Natural killer cell treated with Interleukin-12 subunit alpha and Interleukin-12 subunit beta and Interleukin-15 and Interleukin-18, amount 100 ng/mL, for 72 hours (primary cell): ENCODE data around the gene COMMD6. TPM values are rescaled to one million over a fixed set of nuclear protein-coding genes. Genes with fewer than 3 reads are reported as not detected.
A peak's percentile ranks its signal among the peaks of the same experiment; 100 is the strongest.
"Not testable (repeated sequence)": the region's sequence is repeated elsewhere in the genome, so short reads cannot be mapped to it uniquely, and the experiment has no call there.

Experiments
- ATAC-seq, 2 donors: fragments of 150-1000 bp; cut with Tn5 transposase in 1 of 2; sonication (Bioruptor Pico), chemical (Tn5 transposase) in 1 of 2; 2 replicates each; pipeline ENCODE4 v1.10.0; 2021
- DNase-seq: peaks from one replicate; pipeline ENCODE4 v3.0.0; 2022; ENCODE audit warnings: low spot score
- H3K27ac Mint-ChIP-seq, 2 donors: 1 replicate in 1 of 2; 2 replicates in 1 of 2; pipeline ENCODE4 v1.8.0; 2022; ENCODE audit warnings: mixed read lengths in 2 of 2, mild to moderate bottlenecking in 1 of 2, moderate library complexity in 1 of 2
- H3K27me3 Mint-ChIP-seq, 2 donors: 1 replicate in 1 of 2; 2 replicates in 1 of 2; pipeline ENCODE4 v1.8.0; 2022; ENCODE audit warnings: mixed read lengths in 2 of 2
- H3K36me3 Mint-ChIP-seq: one replicate; pipeline ENCODE4 v1.8.0; 2022; ENCODE audit warnings: mixed read lengths
- H3K4me1 Mint-ChIP-seq, 2 donors: 1 replicate in 1 of 2; 2 replicates in 1 of 2; pipeline ENCODE4 v1.8.0; 2022; ENCODE audit warnings: low read depth in 2 of 2, mixed read lengths in 2 of 2, mild to moderate bottlenecking in 1 of 2
- H3K4me3 Mint-ChIP-seq: one replicate; pipeline ENCODE4 v1.8.0; 2022; ENCODE audit warnings: mixed read lengths
- H3K9me3 Mint-ChIP-seq: 2 replicates; pipeline ENCODE4 v1.8.0; 2022; ENCODE audit warnings: mixed read lengths
- total RNA-seq, 2 donors: library from RNA; stranded (reverse); gene quantifications; one replicate each; pipeline ENCODE4 v1.2.3, GENCODE V29; 2022

COMMD6 gene
- total RNA-seq, 2 donors from 2014 or later, result 65.4 to 89.6 TPM

DNA sequence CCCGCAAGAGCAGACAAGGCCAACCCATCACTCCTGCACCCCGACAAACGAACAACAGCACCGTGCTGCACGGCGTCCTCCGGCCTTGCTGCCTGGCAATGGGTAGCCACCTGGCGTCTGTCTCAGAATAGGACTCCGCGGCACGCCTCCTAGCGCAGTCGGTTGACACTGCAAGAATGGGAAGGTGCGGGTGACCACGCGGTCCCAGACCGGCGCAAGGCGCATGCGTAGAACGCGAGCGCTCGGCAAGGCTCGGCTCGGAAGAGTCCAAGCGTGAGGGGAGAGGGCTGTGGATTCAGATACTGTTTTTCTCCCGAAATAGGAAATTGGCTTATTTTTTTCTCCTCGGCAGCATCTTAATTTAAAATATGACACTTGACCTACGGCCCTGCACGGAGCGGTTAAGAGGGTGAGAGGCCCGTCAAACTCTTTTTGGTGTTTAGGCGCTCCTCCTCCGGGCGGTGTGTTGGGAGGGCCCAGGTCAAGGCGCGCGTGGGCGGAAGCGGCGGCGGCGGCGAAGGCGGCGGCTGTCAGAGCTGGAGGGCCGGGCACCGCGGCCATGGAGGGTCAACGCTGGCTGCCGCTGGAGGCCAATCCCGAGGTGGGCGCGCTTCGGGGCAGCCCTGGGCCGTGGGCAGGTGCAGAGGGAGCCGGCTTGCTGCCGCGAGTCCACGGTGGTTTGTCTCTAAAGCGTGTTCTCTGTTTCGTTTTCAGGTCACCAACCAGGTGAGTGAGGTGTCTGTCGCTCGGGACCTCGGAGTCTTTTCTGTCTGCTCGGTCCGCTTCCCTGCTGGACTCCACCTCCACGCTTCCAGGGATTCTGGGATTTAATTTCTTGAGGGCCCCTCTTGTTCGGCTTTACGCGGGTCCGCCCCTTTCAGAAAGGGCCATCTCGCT, 11.9 kb upstream of the COMMD6 start, which contains the start of gene UCHL3:
TSS of gene UCHL3 (plus strand) at position 530 of the 897 bp plus-strand sequence. CDS start at position 560, 30 bp downstream.
- peaks cover 30 to 40% of the 10 kb centered on the region in 2 donors for H3K4me1 Mint-ChIP-seq
- peaks cover 21% of the 10 kb centered on the region for H3K36me3 Mint-ChIP-seq
- H3K27me3 Mint-ChIP-seq, result peaks cover 0 to 2% of the 10 kb centered on the region in 2 donors
- no peaks in the 10 kb centered on the region for H3K9me3 Mint-ChIP-seq
- peak within 1 kb of the TSS; percentile 96 for H3K4me3 Mint-ChIP-seq
- ATAC-seq, result peak; percentile 97 to 98
- DNase-seq, result peak; percentile 97
- H3K27ac Mint-ChIP-seq, result peak within 1 kb of the TSS; percentile 87 to 95

DNA sequence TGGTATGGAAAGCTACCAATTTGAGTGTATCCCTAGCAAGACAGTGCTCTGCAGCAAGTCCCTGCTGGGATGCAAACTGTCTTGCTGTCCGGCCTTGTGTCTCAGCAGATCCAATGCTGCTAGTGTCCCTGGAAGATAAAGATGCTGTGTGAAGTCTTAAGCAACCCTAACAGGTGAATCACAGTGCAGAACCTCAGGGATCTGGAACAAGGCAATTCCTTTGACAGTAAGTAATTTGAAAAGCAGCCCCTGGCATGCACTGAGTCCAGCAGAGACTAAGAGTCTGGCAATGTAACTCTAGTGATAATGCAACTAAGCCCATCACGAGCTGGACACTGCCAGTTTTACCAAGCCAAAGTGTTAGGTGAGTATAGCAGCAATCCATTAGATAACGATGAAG, 10.3 kb upstream of the COMMD6 start:
- H3K27me3 Mint-ChIP-seq, result peaks cover 0 to 2% of the 10 kb centered on the region in 2 donors
- H3K4me1 Mint-ChIP-seq, result peaks cover 20 to 29% of the 10 kb centered on the region in 2 donors
- no peak overlapping the region for H3K27ac Mint-ChIP-seq
- no peak for ATAC-seq
- DNase-seq, result no peak
- no peaks in the 10 kb centered on the region for H3K9me3 Mint-ChIP-seq
- H3K36me3 Mint-ChIP-seq, result peaks cover 6% of the 10 kb centered on the region
- H3K4me3 Mint-ChIP-seq, result peak overlapping the region; percentile 6

DNA sequence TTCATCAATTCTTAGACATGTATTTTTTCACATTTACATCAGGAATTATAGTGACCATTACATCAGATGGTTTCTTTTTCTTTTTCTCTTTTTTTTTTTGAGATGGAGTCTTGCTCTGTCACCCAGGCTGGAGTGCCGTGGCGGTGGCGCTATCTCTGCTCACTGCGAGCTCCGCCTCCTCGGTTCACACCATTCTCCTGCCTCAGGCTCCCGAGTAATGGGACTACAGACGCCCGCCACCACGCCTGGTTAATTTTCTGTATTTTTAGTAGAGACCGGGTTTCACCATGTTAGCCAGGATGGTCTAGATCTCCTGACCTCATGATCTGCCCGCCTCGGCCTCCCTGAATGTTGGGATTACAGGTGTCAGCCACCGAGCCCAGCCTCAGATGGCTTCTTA, 7.7 kb upstream of the COMMD6 start:
- not testable (repeated sequence) for H3K27me3 Mint-ChIP-seq, DNase-seq, H3K4me3 Mint-ChIP-seq, H3K9me3 Mint-ChIP-seq, H3K36me3 Mint-ChIP-seq, ATAC-seq, H3K27ac Mint-ChIP-seq
- H3K4me1 Mint-ChIP-seq, result peaks cover 11 to 15% of the 10 kb centered on the region in 2 donors

DNA sequence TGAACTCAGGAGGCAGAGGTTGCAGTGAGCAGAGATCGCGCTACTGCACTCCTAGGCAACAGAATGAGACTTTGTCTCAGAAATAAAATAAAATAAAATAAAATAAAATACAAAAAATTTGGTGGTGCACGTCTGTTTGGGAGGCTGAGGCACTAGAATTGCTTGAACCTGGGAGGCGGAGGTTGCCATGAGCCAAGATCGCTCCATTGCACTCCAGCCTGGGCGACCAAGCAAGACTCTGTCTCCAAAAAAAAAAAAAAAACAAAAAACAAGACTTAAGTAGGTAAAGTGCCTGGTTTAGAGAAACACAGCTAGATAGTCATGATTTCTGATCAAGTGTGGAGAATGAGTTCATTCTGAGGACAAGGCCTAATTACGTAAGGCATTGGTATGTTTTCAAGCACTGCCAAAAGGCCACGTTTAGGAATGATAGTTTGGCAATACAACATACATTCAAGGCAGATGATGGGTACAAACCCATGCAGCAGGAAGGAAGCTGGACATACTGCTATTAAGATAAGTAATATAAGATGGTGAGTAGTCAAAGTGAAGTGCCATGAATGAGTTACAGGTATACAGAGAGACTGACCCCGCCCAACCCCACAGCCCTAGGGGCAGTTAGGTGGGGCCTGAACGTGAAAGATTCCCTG, 7.2 kb upstream of the COMMD6 start:
- Mint-ChIP-seq H3K27me3 (peaks cover 0 to 2% of the 10 kb centered on the region in 2 donors), H3K27ac (no peak overlapping the region), H3K36me3 (no peaks in the 10 kb centered on the region), H3K4me1 (peaks cover 6 to 10% of the 10 kb centered on the region in 2 donors), H3K9me3 (no peaks in the 10 kb centered on the region), H3K4me3 (no peak overlapping the region)
- DNase-seq (no peak), ATAC-seq (no peak)

DNA sequence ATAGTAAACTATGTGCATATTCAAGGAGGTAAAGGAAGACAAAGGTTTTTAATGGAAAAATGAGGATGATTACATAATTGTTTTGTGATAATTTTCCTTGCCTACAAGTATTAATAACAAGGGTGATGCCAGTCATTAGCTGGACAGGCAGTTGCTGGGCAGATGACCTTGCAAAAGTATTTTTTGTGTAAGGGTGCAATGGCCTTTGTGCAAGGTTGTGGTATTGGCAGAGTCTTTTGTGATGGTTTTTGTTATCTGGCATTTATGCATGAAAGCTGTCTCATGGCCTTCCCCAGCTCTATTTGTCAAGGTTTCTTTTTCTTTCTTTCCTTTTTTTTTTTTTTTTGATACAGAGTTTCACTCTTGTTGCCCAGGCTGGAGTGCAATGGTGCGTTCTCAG, 4.3 kb upstream of the COMMD6 start:
- DNase-seq, result no peak
- Mint-ChIP-seq H3K4me3 (no peak overlapping the region), H3K27me3 (peaks cover 0 to under 1% of the 10 kb centered on the region in 2 donors), H3K4me1 (peaks cover 9% of the 10 kb centered on the region in 2 donors), H3K9me3 (no peaks in the 10 kb centered on the region), H3K27ac (no peak overlapping the region), H3K36me3 (peaks cover 4% of the 10 kb centered on the region)
- no peak for ATAC-seq

DNA sequence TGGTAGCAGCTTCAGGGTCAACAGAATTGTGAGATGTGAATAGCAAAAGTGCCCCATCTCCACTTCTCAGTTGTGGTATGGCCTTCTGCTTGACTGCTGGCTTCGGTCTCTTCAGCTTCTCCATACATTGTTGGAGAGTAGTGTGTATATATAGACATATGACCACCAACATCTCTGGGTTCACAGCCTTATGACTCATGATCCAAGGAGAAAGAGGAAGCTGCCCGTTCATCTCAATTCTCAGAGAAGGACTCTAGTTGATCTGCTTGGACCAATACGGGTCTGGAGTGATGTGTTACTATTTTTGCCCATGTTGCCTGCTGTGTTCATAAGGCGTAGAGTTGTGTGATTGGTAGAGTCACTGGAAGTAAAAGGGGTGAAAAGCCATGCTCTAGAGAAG, 3.6 kb upstream of the COMMD6 start:
- H3K9me3 Mint-ChIP-seq, result no peaks in the 10 kb centered on the region
- peaks cover 4% of the 10 kb centered on the region for H3K36me3 Mint-ChIP-seq
- H3K4me1 Mint-ChIP-seq, result peaks cover 14 to 16% of the 10 kb centered on the region in 2 donors
- no peak overlapping the region for H3K27ac Mint-ChIP-seq
- DNase-seq, result no peak
- no peaks in the 10 kb centered on the region for H3K27me3 Mint-ChIP-seq
- no peak overlapping the region for H3K4me3 Mint-ChIP-seq
- no peak for ATAC-seq

DNA sequence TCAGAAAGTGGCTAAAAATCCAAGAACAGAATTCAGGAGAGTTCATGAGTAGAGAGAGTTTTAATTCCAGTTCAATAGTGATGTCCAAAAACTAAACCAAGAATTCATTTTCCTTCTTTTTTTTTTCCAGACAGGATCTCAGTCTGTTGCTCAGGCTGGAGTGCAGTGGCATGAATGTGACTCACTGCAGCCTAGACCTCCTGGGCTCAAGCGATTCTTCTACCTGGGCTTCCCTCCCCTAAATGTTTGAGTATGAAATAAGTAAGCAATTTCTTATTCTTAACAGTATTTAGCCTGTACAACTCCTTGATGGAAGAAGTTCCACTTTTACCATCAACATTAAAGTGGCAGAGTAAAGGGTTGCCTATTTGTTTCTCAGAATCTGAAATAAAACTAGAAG, 3.8 kb downstream of the COMMD6 start:
- no peaks in the 10 kb centered on the region for H3K27me3 Mint-ChIP-seq
- peaks cover 42 to 64% of the 10 kb centered on the region in 2 donors for H3K4me1 Mint-ChIP-seq
- H3K9me3 Mint-ChIP-seq, result no peaks in the 10 kb centered on the region
- H3K4me3 Mint-ChIP-seq, result no peak overlapping the region
- peaks cover 11% of the 10 kb centered on the region for H3K36me3 Mint-ChIP-seq
- ATAC-seq (no peak), DNase-seq (no peak)
- H3K27ac Mint-ChIP-seq, result peak overlapping the region in 1 of 2 donors; percentile 16

DNA sequence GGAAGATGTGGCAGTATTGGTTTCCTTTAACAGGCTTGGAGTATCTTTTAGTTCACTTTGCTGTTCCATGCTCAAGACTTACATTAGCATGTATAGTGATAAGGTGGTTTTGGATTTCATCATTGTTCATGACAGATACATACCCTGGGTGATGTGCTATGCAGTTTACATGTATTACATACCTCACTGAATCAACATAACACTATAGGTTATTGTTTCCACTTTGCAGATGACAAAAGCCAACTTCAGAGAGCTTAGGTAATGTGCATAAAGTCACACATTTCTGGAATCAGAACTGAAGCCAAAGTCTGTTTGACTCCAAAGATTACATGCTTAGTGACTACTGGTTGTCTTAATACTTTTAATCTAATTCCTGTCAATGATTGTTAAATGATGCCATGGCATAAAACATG, 7.1 kb downstream of the COMMD6 start:
- Mint-ChIP-seq H3K27ac (no peak overlapping the region), H3K27me3 (no peaks in the 10 kb centered on the region), H3K9me3 (no peaks in the 10 kb centered on the region), H3K4me3 (no peak overlapping the region), H3K36me3 (peaks cover 8% of the 10 kb centered on the region), H3K4me1 (peaks cover 29 to 44% of the 10 kb centered on the region in 2 donors)
- DNase-seq (no peak), ATAC-seq (peak; percentile 62 to 81)

DNA sequence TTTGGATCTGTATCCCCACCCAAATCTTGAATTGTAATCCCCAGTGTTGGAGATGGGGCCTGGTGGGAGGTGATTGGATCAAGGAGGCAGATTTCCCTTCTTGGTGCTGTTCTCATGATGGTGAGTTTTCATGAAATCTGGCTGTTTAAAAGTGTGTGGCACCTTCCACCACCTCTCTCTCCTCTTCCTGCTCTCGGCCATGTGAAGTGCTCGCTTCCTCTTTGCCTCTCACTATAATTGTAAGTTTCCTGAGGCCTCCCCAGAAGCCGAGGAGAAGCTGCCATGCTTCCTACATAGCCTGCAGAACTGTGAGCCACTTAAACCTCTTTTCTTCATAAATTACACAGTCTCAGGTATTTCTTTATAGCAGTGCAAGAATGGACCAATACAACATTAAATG, 15.7 kb downstream of the COMMD6 start:
- DNase-seq (no peak), ATAC-seq (no peak)
- Mint-ChIP-seq H3K9me3 (no peaks in the 10 kb centered on the region), H3K4me1 (peaks cover 9 to 13% of the 10 kb centered on the region in 2 donors), H3K27ac (peak overlapping the region in 1 of 2 donors; percentile 54), H3K4me3 (no peak overlapping the region), H3K36me3 (peaks cover 12% of the 10 kb centered on the region), H3K27me3 (no peaks in the 10 kb centered on the region)

DNA sequence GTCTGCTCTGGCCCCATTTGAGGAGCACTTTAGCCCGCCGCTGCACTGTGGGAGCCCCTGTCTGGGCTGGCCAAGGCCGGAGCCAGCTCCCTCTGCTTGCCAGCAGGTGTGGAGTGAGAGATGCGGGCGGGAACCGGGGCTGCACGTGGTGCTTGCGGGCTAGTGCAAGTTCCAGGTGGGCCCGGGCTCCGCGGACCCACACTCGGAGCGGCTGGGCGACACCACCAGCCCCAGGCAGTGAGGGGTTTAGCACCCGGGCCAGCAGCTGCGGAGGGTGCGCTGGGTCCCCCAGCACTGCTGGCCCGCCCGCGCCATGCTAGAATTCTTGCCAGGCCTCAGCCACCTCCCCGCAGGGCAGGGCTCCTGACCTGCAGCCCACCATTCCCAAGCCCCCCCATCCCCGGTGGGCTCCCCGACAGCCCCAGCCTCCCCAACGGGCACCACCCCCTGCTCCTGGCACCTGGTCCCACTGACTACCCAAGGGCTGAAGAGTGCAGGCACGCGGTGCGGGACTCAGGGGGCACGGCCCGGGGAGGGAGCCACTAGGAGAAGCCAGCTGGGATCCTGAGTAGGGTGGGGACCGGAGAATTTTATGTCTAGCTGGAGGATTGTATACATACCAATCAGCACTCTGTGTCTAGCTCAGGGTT, 19.1 kb downstream of the COMMD6 start:
- DNase-seq, result no peak
- no peak overlapping the region for H3K27ac Mint-ChIP-seq
- H3K4me1 Mint-ChIP-seq, result peaks cover 15 to 16% of the 10 kb centered on the region in 2 donors
- ATAC-seq, result no peak
- H3K36me3 Mint-ChIP-seq, result peaks cover 6% of the 10 kb centered on the region
- H3K4me3 Mint-ChIP-seq, result no peak overlapping the region
- peaks cover 0 to 3% of the 10 kb centered on the region in 2 donors for H3K27me3 Mint-ChIP-seq
- no peaks in the 10 kb centered on the region for H3K9me3 Mint-ChIP-seq

DNA sequence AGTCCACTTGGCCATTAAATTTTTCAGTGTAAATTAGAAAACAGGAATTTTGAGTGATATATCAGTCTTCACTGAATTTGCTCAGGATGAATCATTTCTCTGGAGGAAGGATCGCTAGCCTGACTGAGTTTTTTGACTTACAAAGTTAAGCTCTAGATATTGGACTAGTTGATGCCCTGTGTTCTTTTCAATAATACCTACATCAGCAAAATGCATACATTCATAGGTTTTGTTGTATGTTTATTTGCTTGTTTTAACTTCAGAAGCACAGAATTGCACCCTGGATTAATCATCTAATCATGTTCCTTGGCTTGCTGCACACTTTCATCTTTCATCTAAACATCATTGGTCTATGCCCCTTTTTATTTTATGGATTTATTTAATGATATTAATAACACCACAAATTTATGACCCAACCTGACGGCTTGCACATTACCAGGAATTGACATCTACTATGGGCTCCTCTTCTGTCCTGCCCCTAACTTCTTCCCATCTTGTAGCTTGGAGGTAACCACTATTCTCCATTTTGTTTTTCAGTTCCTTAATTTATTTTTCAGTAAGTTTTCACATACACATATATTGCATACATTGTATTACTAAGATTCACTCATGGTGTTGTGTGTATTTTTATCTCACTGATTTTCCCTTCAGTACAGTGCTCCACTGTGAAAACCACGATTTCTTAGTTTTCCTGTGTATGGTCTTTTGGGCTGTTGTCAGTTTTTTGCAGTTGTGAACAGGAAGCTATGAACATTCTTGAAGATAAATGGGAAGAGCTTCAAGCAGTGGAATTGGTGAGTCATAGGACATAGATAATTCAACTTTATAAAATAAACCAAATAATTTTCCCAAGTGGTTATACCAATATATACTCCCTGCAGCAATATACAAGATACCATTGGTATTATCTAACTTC, 23.3 kb downstream of the COMMD6 start:
- Mint-ChIP-seq H3K36me3 (no peaks in the 10 kb centered on the region), H3K4me1 (peaks cover 6 to 9% of the 10 kb centered on the region in 2 donors), H3K9me3 (no peaks in the 10 kb centered on the region), H3K27me3 (peaks cover 0 to 8% of the 10 kb centered on the region in 2 donors), H3K4me3 (no peak overlapping the region), H3K27ac (no peak overlapping the region)
- ATAC-seq (no peak), DNase-seq (no peak)

DNA sequence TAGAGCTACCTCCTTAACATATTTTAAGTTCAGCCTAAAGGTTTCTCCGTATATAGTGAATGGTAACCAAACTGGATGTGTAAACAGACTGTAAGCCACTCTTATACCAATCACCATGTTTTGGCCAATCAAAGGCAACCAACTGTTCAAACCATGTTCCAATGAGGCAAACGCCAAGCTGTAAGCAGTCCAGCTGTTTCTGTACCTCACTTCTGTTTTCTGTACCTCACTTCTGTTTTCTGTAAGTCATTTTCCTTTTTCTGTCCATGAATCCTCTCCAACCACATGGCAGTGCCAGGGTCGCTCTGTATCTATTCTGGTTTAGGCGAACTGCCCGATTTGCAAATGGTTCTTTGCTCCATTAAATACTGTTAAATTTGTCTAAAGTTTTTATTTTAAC, 24.4 kb downstream of the COMMD6 start:
- H3K27me3 Mint-ChIP-seq, result peaks cover 0 to 8% of the 10 kb centered on the region in 2 donors
- H3K9me3 Mint-ChIP-seq, result no peaks in the 10 kb centered on the region

DNA sequence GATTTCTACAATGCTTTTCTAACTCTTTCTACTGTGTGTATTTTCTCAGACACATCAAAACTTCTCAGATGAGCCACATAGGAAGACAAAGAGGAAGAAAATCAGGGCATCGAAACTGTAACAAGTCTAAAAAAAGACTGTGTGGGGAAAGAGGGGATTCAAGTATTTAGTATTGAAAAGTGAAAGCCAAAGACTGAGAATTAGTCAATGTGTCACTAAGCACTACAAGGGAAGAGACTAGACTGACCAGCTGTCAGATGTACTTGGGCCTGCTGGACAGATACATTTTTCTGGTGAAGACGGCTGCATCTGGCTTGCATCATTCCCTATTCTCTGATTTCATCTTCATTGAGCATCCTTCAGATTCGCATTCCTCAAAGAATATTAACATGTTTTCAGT, 25.4 kb downstream of the COMMD6 start:
- no peak for ATAC-seq
- H3K27me3 Mint-ChIP-seq, result peaks cover 0 to 8% of the 10 kb centered on the region in 2 donors
- peaks cover 6 to 9% of the 10 kb centered on the region in 2 donors for H3K4me1 Mint-ChIP-seq
- H3K9me3 Mint-ChIP-seq, result no peaks in the 10 kb centered on the region
- H3K27ac Mint-ChIP-seq, result no peak overlapping the region
- no peak overlapping the region for H3K4me3 Mint-ChIP-seq
- DNase-seq, result no peak
- no peaks in the 10 kb centered on the region for H3K36me3 Mint-ChIP-seq

More for the DNA sequence above, 24.4 kb downstream of the COMMD6 start:
- no peak overlapping the region for H3K27ac Mint-ChIP-seq
- no peaks in the 10 kb centered on the region for H3K36me3 Mint-ChIP-seq
- ATAC-seq, result no peak
- H3K4me1 Mint-ChIP-seq, result peaks cover 6 to 9% of the 10 kb centered on the region in 2 donors
- DNase-seq, result no peak
- H3K4me3 Mint-ChIP-seq, result no peak overlapping the region
